NCI-H1105 (cell line): ENCODE measurements around the gene WWOX.

Source experiments
- DNase-seq: peaks from one replicate; lab custom pipeline; 2025; lab: John Stamatoyannopoulos, UW

The WWOX gene

DNA sequence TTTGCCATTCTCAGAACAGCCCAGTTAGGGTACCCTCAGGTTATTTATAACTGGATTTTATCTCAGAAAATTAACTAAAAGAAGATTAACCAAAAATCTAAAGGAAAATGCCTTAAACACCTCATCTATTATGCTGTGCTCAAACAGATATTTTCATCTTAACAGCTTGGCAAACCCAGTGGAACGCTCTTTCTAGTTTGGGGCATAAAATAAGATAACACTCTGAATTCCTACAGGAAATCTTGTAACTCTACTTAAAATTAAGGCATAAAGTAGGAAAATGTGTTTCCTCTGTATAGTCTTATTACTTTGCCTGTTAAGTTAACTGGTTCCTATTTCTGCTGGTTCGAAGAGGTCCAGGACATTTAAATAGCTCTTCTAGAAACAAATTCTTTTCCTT lies 777.2 kb downstream of the WWOX start:
- no peak for DNase-seq

DNA sequence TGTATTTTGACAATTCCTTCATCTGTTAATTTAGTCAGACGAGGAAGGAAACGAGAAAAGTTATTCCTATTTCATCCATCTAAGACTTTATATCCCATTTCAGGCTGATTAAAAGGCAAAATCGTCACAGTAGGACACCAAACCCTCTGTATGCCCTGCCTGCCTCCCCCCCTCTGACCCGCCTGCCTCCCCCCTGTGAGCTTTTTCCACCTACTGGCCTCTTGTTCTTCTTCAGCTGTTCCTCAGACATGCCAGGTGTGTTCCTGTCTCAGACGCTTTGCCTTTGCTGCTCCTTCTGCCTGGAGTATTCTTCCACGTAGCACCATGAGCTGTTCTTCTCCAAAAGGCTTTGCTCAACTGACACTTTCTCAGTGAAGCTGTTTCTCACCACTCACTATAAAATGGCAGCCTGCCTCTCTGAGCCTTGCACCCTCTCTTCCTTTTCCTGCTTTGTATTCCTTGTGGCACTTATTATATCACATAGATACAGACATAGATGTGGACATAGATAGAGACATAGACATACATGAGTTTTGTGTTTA lies 777.7 kb downstream of the WWOX start:
- DNase-seq = no peak

DNA sequence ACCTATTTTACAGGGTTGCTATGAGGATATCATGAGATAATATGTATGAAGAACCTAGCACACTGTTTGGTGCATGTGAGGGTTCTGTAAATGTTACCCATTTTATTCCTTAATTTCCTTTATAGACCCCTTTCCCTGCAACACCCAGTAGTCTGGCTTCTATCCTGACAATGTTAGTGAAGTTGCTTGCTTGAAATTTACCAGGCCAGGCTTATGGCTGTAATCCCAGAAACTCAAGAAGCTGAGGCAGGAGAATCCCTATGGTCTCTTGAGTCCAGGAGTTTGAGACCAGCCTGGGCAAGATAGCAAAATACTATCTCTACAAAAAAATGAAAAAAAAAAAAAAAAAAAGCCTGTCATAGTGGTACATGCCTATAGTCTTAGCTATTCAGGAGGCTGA lies 779.1 kb downstream of the WWOX start:
- DNase-seq = no peak

DNA sequence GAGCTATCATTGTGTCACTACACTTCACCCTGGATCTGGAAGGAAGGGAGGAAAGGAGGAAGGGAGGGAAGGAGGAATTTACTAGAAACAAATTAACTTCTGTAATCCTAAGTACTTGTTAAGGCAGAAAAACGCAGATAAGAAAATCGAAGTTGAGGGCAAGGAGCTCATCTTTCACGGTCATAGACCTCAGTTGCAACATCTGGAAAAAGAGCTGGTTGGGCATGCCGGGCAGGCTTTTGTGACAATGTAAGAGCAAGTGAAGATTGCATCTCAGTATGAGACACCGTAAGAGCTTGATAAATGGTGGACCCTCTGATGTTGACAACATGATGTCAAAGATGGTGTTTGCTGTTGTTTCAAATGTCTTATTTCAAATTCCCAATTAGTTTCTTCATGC lies 779.6 kb downstream of the WWOX start:
- no peak for DNase-seq

DNA sequence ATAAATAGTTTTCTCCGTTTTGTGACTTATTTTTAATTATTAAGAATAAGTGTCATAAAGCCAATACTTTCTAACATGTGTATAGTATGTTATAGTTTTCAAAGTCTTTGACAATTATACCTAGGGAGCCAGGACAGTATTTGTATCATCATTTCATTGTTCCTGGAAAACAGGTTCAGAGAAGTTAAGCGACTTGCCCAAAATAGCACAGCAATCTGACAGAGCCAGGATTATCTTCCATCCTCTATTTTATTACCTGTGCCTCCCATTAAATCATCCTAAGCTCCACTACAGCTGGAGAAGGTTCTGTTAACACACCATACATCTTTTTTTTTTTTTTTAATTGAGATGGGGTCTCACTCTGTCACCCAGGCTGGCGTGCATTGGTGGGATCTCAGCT lies 782.7 kb downstream of the WWOX start:
- no peak for DNase-seq

- DNase-seq = no peak
Observed at GRCh38 chr16:78882751-78883150, 783.3 kb downstream of the WWOX start.

DNA sequence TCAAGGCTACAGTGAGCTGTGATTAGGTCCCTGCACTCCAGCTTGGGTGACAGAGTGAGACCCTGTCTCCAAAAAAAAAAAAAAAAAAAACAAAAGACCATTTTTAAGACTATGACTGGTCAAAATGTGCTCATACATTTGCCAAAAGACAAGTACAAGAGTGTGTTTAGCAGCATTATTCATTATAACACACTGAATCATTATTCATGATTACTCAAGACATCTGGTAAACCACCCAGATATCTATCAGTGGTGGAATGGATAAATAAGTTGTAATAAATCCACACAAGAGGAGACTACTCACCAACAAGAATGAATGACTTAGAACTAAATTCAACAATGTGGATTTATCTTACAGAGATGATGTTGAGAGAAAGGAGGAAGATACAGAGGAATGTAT lies 784.8 kb downstream of the WWOX start:
- DNase-seq = no peak

GRCh38 chr16:78889346-78889745 lies 789.9 kb downstream of the WWOX start:
- DNase-seq = no peak

- DNase-seq = no peak
Observed at GRCh38 chr16:78890373-78890895, 791.0 kb downstream of the WWOX start.

DNA sequence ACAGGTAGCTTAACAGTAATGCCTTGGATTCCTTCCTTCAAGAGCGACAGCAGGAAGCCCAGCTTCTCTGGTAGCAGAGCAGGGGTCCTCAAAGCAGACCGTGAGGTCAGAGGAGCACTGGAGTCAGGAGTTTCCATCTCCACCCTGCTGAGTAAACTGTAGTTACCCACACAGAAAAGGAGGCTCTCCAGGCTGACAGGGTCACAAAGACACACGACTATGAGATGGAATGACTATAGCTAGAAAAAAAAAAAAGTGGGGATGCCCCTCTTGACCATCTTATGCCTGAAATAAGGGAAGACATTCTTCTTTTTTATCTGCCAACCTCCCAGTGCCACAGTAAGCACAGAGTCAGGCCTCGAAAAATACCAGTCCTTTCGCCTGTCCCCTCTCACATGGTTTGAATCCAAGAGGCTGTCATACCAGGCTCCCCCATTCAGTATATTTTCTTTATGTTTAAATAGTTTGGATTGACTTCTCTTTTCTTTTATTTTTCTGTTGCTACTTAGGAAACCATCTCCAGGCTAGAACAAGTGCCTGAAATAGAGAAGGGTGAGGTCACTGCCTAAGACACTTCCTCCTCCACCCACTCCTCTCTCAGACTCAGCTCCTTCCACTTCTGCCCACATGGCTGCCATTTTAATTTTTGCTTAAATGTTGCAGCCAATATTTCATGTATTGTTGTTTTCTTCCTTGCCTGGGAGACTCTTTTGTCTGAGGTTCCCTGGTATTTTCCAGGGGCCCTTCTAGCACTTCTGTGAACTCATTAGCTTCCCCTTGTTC lies 793.7 kb downstream of the WWOX start:
- no peak for DNase-seq

DNA sequence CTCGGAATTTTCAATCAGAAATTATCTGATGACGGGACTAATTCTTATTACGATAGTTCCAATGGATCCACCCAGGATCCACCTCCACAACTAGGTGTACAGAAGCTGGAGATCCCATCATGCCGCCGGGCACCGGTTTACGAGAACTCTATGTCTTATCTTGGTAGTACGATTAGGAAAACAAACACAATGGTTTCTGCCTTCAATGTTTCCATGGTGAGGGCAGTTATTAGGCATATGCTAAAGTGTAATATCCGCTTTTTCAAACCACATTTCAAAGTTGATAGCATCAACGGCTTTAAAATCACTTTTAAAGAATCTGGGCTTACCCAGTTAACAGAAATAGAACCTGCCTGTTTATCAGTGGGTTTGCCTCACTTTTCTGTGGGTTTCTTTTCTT lies 795.4 kb downstream of the WWOX start:
- no peak for DNase-seq

GRCh38 chr16:78895681-78896080 lies 796.2 kb downstream of the WWOX start:
- no peak for DNase-seq

GRCh38 chr16:78896280-78896679 lies 796.8 kb downstream of the WWOX start:
- no peak for DNase-seq

- no peak for DNase-seq
Observed at GRCh38 chr16:78897299-78897698, 797.8 kb downstream of the WWOX start.

- no peak for DNase-seq
Observed at GRCh38 chr16:78900044-78900811, 800.8 kb downstream of the WWOX start.

DNA sequence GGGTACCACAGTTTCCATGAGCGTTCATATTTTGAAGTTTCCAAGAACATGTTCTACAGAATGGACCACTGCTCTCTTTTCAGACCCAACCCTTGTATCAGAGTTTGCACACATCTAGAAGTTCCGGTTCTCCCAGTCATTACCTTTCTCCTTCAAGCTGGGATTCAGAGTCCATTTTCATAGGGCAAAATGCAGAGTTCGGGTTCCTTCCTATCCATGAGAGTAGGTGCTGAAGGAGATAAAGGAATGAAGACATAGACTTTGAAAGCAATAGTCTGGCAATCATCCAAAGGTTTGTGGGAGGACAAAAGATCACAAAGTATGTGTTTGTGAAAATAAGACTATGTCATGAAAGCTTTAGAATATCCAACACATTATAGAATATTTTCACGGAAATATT lies 801.5 kb downstream of the WWOX start:
- DNase-seq = no peak

DNA sequence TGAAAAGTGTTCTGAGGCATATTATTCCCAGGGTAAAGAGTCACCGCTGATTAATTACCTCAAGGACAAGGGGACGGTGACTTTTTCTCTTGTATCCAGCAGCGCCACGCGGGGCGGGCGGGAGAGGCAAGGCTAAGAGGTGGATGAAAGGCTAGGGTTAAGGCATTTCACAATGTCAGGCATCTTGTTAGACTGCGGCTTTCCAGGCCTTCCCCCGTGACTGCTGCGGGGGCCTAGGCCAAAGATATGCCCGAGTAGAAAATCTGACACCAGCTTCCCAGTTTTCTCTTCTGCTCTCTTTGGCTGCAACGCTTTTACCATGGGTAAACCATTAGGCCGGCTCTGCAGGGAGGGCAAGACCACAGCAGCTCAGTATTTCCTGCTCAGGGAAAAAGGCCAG lies 802.9 kb downstream of the WWOX start:
- DNase-seq = no peak

GRCh38 chr16:78903237-78903636 lies 803.8 kb downstream of the WWOX start:
- no peak for DNase-seq

GRCh38 chr16:78903843-78904242 lies 804.4 kb downstream of the WWOX start:
- no peak for DNase-seq

DNA sequence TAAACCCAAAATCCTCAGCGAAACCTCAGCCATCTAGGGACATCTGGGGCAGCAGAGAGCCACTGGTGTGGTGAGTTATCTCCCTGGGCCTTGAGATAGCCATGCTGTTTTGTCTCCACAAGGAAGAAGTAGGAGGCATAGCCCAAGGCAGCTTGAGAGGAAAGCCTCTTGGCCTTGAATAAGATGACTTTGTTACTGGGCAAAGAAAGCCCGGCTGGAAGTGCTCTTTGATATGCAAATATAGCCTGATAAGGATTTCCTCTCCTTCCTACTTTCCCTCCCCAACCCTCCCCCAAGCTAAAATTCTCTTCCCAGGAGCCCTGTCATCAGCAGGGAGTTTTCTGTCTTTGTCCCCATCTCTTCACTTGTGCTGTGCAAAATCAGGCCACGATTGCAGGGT lies 806.7 kb downstream of the WWOX start:
- DNase-seq = no peak

GRCh38 chr16:78909226-78909625 lies 809.8 kb downstream of the WWOX start:
- DNase-seq = no peak

DNA sequence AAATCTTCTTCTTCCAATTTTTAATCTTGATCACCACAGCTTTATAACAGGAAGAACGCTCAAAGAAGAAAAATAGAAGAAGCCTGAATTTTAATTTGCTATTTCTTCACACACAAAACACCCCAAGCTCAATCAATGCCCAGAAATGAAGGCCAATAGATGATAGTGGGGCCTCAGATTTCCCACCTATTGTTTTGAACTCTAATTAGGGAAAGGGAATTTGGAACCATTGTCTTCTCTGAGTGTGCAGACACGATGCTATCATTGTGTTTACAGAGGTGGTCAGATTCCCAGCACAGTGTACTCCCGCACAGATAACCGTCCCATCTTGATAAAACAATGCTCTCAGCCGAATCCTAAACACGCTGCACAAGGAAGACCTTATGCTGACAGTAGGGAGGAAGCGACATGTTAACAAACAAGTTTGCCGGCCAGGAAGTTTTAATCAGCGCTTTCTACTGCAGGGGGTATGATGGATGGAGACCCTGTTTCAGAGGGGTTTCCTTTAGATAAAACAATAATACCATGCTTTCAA lies 816.4 kb downstream of the WWOX start:
- no peak for DNase-seq
